ENCODE measurements around the gene C4B. TPM values are rescaled to one million over a fixed set of nuclear protein-coding genes. Genes with fewer than 3 reads are reported as not detected.
"Not testable (repeated sequence)": the region's sequence is repeated elsewhere in the genome, so short reads cannot be mapped to it uniquely, and the experiment has no call there.

The C4B gene
- total RNA-seq, 1 experiment from 2014 or later = 1.1 TPM

- TF ChIP-seq CTCF (IDR thresholded peaks at IDR 0.05; ENCODE audit: insufficient read depth in 1 of 2, low read depth in 1 of 2, low read length in 1 of 2, severe bottlenecking in 1 of 2, unreplicated experiment in 1 of 2) = no peak
Measured at GRCh38 chr6:32058511-32058963, 43.9 kb downstream of the C4B start.

GRCh38 chr6:32060966-32061655, 46.5 kb downstream of the C4B start:
- Mint-ChIP-seq H3K4me3 (ENCODE audit: unreplicated experiment) (peak overlapping the region; percentile 51), H3K36me3 (ENCODE audit: insufficient read depth, unreplicated experiment) (no peaks in the 10 kb centered on the region), H3K9me3 (ENCODE audit: unreplicated experiment) (no peaks in the 10 kb centered on the region), H3K27ac (ENCODE audit: unreplicated experiment) (no peak overlapping the region), H3K27me3 (ENCODE audit: insufficient read depth, unreplicated experiment) (peaks cover 10% of the 10 kb centered on the region), H3K4me1 (ENCODE audit: low read depth, unreplicated experiment) (no peaks in the 10 kb centered on the region)
- no TSS peak for BruUV-seq (replicated peaks)
- peak in 1 of 2 experiments; percentile 44 for TF ChIP-seq CTCF (IDR thresholded peaks at IDR 0.05; ENCODE audit: insufficient read depth in 1 of 2, low read depth in 1 of 2, low read length in 1 of 2, severe bottlenecking in 1 of 2, unreplicated experiment in 1 of 2)
- CTCF ChIA-PET = no interaction called here
- Histone ChIP-seq H3K4me1 (no peaks in the 10 kb centered on the region), H3K36me3 (ENCODE audit: control insufficient read depth, insufficient read depth, low read length) (no peaks in the 10 kb centered on the region), H3K4me3 (ENCODE audit: low read depth, low read length) (no peak overlapping the region), H3K9me3 (no peaks in the 10 kb centered on the region), H3K27me3 (replicated peaks; ENCODE audit: control insufficient read depth, insufficient read depth, low read length) (no peaks in the 10 kb centered on the region)
- intact Hi-C loops (cut with micrococcal nuclease; ENCODE audit: unreplicated experiment) = loop anchor here (1.0 kb wide), 2 partner anchors 55 to 93 kb away; partner anchors contain the start of gene PPT2
- peak in 1 of 2 experiments; percentile 38 for DNase-seq
- POLR2A ChIA-PET = no interaction called here

More at GRCh38 chr6:32058511-32058963, 43.9 kb downstream of the C4B start:
- Mint-ChIP-seq H3K9me3 (ENCODE audit: unreplicated experiment) (no peaks in the 10 kb centered on the region), H3K4me1 (ENCODE audit: low read depth, unreplicated experiment) (no peaks in the 10 kb centered on the region), H3K36me3 (ENCODE audit: insufficient read depth, unreplicated experiment) (no peaks in the 10 kb centered on the region), H3K27ac (ENCODE audit: unreplicated experiment) (no peak overlapping the region), H3K4me3 (ENCODE audit: unreplicated experiment) (no peak overlapping the region), H3K27me3 (ENCODE audit: insufficient read depth, unreplicated experiment) (peaks cover 10% of the 10 kb centered on the region)
- no TSS peak for BruUV-seq (replicated peaks)
- H3K36me3 ChIP-seq (ENCODE audit: control insufficient read depth, insufficient read depth, low read length) = no peaks in the 10 kb centered on the region
- DNase-seq = no peak
- H3K4me1 ChIP-seq = no peaks in the 10 kb centered on the region
- H3K27me3 ChIP-seq (replicated peaks; ENCODE audit: control insufficient read depth, insufficient read depth, low read length) = no peaks in the 10 kb centered on the region
- no peaks in the 10 kb centered on the region for H3K9me3 ChIP-seq
- no peak overlapping the region for H3K4me3 ChIP-seq (ENCODE audit: low read depth, low read length)
- ChIA-PET POLR2A (no interaction called here), CTCF (no interaction called here)
- intact Hi-C loops (cut with micrococcal nuclease; ENCODE audit: unreplicated experiment) = no loop called here

- no peak overlapping the region for H3K4me3 Mint-ChIP-seq (ENCODE audit: unreplicated experiment)
- H3K36me3 ChIP-seq (ENCODE audit: control insufficient read depth, insufficient read depth, low read length) = no peaks in the 10 kb centered on the region
- no peak for DNase-seq
- BruUV-seq (replicated peaks) = no TSS peak
- no peaks in the 10 kb centered on the region for H3K4me1 Mint-ChIP-seq (ENCODE audit: low read depth, unreplicated experiment)
- H3K27me3 Mint-ChIP-seq (ENCODE audit: insufficient read depth, unreplicated experiment) = no peaks in the 10 kb centered on the region
- H3K4me3 ChIP-seq (ENCODE audit: low read depth, low read length) = no peak overlapping the region
- H3K36me3 Mint-ChIP-seq (ENCODE audit: insufficient read depth, unreplicated experiment) = no peaks in the 10 kb centered on the region
- intact Hi-C loops (cut with micrococcal nuclease; ENCODE audit: unreplicated experiment) = no loop called here
- H3K27ac Mint-ChIP-seq (ENCODE audit: unreplicated experiment) = no peak overlapping the region
- POLR2A ChIA-PET = no interaction called here
- H3K4me1 ChIP-seq = no peaks in the 10 kb centered on the region
- no peak for TF ChIP-seq CTCF (IDR thresholded peaks at IDR 0.05; ENCODE audit: insufficient read depth in 1 of 2, low read depth in 1 of 2, low read length in 1 of 2, severe bottlenecking in 1 of 2, unreplicated experiment in 1 of 2)
- no peaks in the 10 kb centered on the region for H3K9me3 ChIP-seq
- CTCF ChIA-PET = no interaction called here
- H3K27me3 ChIP-seq (replicated peaks; ENCODE audit: control insufficient read depth, insufficient read depth, low read length) = no peaks in the 10 kb centered on the region
- no peaks in the 10 kb centered on the region for H3K9me3 Mint-ChIP-seq (ENCODE audit: unreplicated experiment)
Measured at GRCh38 chr6:32064706-32065105, 50.1 kb downstream of the C4B start.

- BruUV-seq (replicated peaks); H3K4me3 ChIP-seq (ENCODE audit: low read depth, low read length); H3K4me1 Mint-ChIP-seq (ENCODE audit: low read depth, unreplicated experiment); DNase-seq; H3K27me3 Mint-ChIP-seq (ENCODE audit: insufficient read depth, unreplicated experiment); CTCF ChIA-PET; H3K27me3 ChIP-seq (replicated peaks; ENCODE audit: control insufficient read depth, insufficient read depth, low read length); POLR2A ChIA-PET; H3K27ac Mint-ChIP-seq (ENCODE audit: unreplicated experiment); intact Hi-C loops (cut with micrococcal nuclease; ENCODE audit: unreplicated experiment); H3K4me3 Mint-ChIP-seq (ENCODE audit: unreplicated experiment); H3K36me3 Mint-ChIP-seq (ENCODE audit: insufficient read depth, unreplicated experiment); H3K36me3 ChIP-seq (ENCODE audit: control insufficient read depth, insufficient read depth, low read length); H3K9me3 Mint-ChIP-seq (ENCODE audit: unreplicated experiment); H3K4me1 ChIP-seq; H3K9me3 ChIP-seq: not testable (repeated sequence)
Measured at GRCh38 chr6:32067521-32067920, 52.9 kb downstream of the C4B start.

GRCh38 chr6:32068315-32068714, 53.7 kb downstream of the C4B start:
- H3K4me3 Mint-ChIP-seq (ENCODE audit: unreplicated experiment); H3K4me1 Mint-ChIP-seq (ENCODE audit: low read depth, unreplicated experiment); CTCF ChIA-PET; BruUV-seq (replicated peaks); H3K27me3 ChIP-seq (replicated peaks; ENCODE audit: control insufficient read depth, insufficient read depth, low read length); intact Hi-C loops (cut with micrococcal nuclease; ENCODE audit: unreplicated experiment); H3K36me3 Mint-ChIP-seq (ENCODE audit: insufficient read depth, unreplicated experiment); POLR2A ChIA-PET; DNase-seq; H3K36me3 ChIP-seq (ENCODE audit: control insufficient read depth, insufficient read depth, low read length); H3K27me3 Mint-ChIP-seq (ENCODE audit: insufficient read depth, unreplicated experiment); H3K9me3 Mint-ChIP-seq (ENCODE audit: unreplicated experiment); H3K4me3 ChIP-seq (ENCODE audit: low read depth, low read length); H3K27ac Mint-ChIP-seq (ENCODE audit: unreplicated experiment); H3K4me1 ChIP-seq; H3K9me3 ChIP-seq: not testable (repeated sequence)

All from Caco-2 (cell line).